HCT116 (cell line): Measurements from ENCODE around the gene CT47C1.

ENCODE experiments used
- CBX3 ChIP-seq: IDR thresholded peaks from 2 replicates; pipeline ENCODE4 v1.6.1; 2012; ENCODE audit warnings: low read depth
- CEBPB ChIP-seq: IDR thresholded peaks from 2 replicates; pipeline ENCODE4 v1.6.1; 2012; ENCODE audit warnings: low read depth
- CTCF ChIP-seq, 3 experiments: fragments of 200-600 bp in 1 of 3; sonication (generic) in 1 of 3; IDR thresholded peaks in 2 of 3; conservative IDR thresholded peaks in 1 of 3; 2 replicates each; pipeline ENCODE4 v1.5.1; 2012 to 2017; ENCODE audit warnings: low read depth in 2 of 3, low read length in 2 of 3, antibody characterized with exemption in 1 of 3, borderline replicate concordance in 1 of 3, control low read depth in 1 of 3, mild to moderate bottlenecking in 1 of 3, mixed read lengths in 1 of 3, mixed run types in 1 of 3, moderate library complexity in 1 of 3; ENCODE audit not compliant: insufficient read depth in 1 of 3
- EGR1 ChIP-seq: IDR thresholded peaks from 2 replicates; pipeline ENCODE4 v1.6.1; 2012; ENCODE audit warnings: low read depth
- EZH2 ChIP-seq: fragments of 200-600 bp; sonication (generic); IDR thresholded peaks from 2 replicates; pipeline ENCODE4 v1.6.1; 2017; ENCODE audit warnings: antibody characterized with exemption, mixed run types
- EZH2phosphoT487 ChIP-seq: fragments of 200-600 bp; IDR thresholded peaks from 2 replicates; pipeline ENCODE4 v1.6.1; 2018; ENCODE audit warnings: antibody characterized with exemption, borderline replicate concordance
- POLR2A ChIP-seq: IDR thresholded peaks from 2 replicates; pipeline ENCODE4 v1.7.0; 2011; ENCODE audit warnings: borderline replicate concordance; ENCODE audit not compliant: insufficient read depth, insufficient read length; ENCODE audit errors: extremely low read depth
- RAD21 ChIP-seq: IDR thresholded peaks from 2 replicates; pipeline ENCODE4 v1.6.1; 2012; ENCODE audit warnings: low read depth, mild to moderate bottlenecking
- SIN3A ChIP-seq: IDR thresholded peaks from 2 replicates; pipeline ENCODE4 v1.6.1; 2012; ENCODE audit warnings: low read depth

- no peak for TF ChIP-seq CTCF (IDR thresholded peaks at IDR 0.05 in 2 of 3, conservative IDR thresholded peaks at IDR 0.05 in 1 of 3; ENCODE audit: borderline replicate concordance in 1 of 3, insufficient read depth in 1 of 3, low read depth in 2 of 3, low read length in 2 of 3)
- TF ChIP-seq POLR2A, result no peak
- no peak for TF ChIP-seq EGR1
- TF ChIP-seq EZH2phosphoT487, result no peak
- TF ChIP-seq EZH2, result no peak
- no peak for TF ChIP-seq RAD21
- TF ChIP-seq SIN3A, result no peak
- TF ChIP-seq CEBPB, result no peak
- TF ChIP-seq CBX3, result no peak
Observed at GRCh38 chrX:119073911-119074310, 1.1 kb downstream of the CT47C1 start.
